ENCODE data around the gene AOPEP. TPM values are rescaled to one million over a fixed set of nuclear protein-coding genes. Genes with fewer than 3 reads are reported as not detected.

AOPEP gene
- total RNA-seq, 1 donor from 2014 or later, result 79.7 TPM

DNA sequence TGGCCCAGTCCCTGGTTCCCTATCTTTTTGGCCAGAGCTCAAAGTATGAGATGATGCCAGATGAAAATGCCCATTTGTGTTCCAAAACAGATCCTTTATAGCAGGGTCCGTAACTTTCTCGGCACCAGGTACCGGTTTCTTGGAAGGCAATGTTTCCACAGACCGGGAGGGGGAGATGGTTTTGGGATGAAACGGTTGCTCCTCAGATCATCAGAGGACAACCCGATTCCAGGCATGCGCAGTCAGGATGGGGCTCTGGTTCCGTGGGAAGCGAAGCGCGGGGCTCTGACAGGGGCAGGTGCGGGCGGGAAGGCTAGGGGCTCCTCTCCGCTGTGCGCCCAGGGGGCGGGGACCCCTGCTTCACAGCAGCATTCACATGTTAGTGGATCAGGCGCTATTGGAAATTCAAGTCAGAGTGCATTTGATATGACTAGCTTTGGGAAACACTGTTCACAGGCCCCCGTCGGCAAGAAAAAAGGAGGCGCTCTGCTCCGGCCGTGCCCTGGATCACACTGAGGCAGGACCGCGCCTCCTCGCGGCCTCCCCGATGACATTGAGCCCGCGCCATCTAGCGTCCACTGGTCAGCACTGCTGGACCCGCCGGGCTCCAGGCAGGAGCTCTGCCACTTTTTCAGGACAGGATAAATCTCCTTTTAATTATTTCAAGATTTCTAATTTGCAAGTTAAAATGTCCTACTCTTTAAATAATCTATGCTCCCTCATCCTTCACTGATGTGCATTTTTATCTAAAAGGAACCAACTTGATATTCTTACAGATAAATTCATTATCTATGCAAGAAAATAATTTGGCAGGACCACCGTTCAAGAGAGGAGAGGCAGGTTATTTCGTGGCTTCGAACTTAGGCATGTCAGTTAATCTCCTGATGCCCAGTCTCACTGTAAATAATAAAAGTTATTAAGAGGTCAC lies 401.0 kb downstream of the AOPEP start:
- H3K27me3 ChIP-seq, result no peaks in the 10 kb centered on the region
- no peak overlapping the region for H3K27ac ChIP-seq
- H3K4me3 ChIP-seq, result peak overlapping the region; percentile 24
- H3K4me1 ChIP-seq, result peaks cover 15% of the 10 kb centered on the region
- H3K9me3 ChIP-seq, result no peaks in the 10 kb centered on the region
- DNase-seq, result peak; percentile 90
- H3K36me3 ChIP-seq, result no peaks in the 10 kb centered on the region
- peak; percentile 94 for ATAC-seq
- intact Hi-C loops (cut with DNase I), result loop anchor here (5.0 to 10.0 kb wide), 2 partner anchors 343 to 445 kb away; no protein-coding TSS in a partner anchor
- TF ChIP-seq, protein P1, sequence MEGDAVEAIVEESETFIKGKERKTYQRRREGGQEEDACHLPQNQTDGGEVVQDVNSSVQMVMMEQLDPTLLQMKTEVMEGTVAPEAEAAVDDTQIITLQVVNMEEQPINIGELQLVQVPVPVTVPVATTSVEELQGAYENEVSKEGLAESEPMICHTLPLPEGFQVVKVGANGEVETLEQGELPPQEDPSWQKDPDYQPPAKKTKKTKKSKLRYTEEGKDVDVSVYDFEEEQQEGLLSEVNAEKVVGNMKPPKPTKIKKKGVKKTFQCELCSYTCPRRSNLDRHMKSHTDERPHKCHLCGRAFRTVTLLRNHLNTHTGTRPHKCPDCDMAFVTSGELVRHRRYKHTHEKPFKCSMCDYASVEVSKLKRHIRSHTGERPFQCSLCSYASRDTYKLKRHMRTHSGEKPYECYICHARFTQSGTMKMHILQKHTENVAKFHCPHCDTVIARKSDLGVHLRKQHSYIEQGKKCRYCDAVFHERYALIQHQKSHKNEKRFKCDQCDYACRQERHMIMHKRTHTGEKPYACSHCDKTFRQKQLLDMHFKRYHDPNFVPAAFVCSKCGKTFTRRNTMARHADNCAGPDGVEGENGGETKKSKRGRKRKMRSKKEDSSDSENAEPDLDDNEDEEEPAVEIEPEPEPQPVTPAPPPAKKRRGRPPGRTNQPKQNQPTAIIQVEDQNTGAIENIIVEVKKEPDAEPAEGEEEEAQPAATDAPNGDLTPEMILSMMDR (IDR thresholded peaks at IDR 0.05), result peak; percentile 98

DNA sequence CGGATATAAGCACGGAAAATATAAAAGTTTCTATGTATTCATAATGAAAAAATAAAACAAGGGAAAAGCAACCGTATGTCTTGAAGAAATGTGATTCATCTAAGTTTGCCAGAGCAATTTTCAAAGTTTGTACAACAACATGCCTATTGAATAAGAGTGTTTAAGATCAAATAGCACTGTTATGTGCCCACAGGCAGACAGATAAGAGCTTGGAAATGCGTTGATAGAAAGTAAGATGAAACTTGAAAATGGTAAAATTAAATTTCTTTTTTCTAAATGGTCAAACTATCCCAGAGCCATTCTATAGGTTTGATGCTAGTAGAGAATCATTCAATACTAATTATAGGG lies 401.7 kb downstream of the AOPEP start:
- Histone ChIP-seq H3K9me3 (no peaks in the 10 kb centered on the region), H3K27ac (no peak overlapping the region), H3K27me3 (no peaks in the 10 kb centered on the region), H3K4me3 (no peak overlapping the region), H3K36me3 (no peaks in the 10 kb centered on the region), H3K4me1 (peaks cover 15% of the 10 kb centered on the region)
- no peak for ATAC-seq
- TF ChIP-seq, protein P1 (IDR thresholded peaks at IDR 0.05), result no peak
- intact Hi-C loops (cut with DNase I), result loop anchor here (5.0 to 10.0 kb wide), 2 partner anchors 343 to 446 kb away; no protein-coding TSS in a partner anchor
- DNase-seq, result no peak

DNA sequence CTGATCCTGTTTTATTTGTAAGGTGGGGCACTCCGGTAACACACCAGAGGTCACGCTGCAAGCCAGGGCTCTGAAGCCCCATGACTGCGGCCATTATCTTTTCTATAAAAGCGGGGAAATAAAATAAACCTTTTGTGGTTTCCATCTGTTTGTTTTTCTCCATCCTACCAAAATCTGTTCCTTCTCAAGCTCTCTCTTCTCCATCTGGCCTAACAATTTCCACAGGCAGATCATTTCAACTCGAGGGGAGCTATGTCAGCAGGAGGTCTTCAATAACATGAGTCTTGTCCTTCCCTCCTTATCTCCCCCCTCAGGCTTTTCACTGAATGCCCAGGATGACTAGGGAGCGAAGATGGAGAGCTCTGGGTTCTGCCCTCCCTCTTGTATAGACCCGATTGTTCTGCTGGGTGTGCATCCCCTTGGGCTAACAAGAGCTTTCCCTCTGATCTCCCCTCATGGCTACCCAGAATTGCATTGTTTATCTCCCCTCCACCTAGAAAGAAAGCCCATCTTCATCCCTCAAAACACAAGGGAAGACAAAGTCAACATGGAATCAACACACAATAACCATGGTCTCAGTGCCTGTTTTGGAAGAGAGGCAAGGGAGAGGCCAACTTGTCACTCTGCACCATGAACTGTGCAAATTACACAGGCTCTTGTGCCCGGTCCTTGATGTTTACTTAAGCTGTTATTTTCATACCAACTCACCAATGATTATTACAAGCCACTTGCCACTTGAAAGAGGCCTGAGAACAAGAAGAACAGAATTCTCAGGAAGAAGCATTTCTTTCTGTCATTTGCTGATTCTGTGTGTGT lies 403.2 kb downstream of the AOPEP start:
- intact Hi-C loops (cut with DNase I), result loop anchor here (5.0 to 10.0 kb wide), 2 partner anchors 345 to 447 kb away; no protein-coding TSS in a partner anchor
- peaks cover 15% of the 10 kb centered on the region for H3K4me1 ChIP-seq
- no peak for DNase-seq
- H3K36me3 ChIP-seq, result no peaks in the 10 kb centered on the region
- H3K9me3 ChIP-seq, result no peaks in the 10 kb centered on the region
- peak; percentile 56 for ATAC-seq
- no peak overlapping the region for H3K27ac ChIP-seq
- TF ChIP-seq, protein P1 (IDR thresholded peaks at IDR 0.05), result no peak
- no peak overlapping the region for H3K4me3 ChIP-seq
- no peaks in the 10 kb centered on the region for H3K27me3 ChIP-seq

DNA sequence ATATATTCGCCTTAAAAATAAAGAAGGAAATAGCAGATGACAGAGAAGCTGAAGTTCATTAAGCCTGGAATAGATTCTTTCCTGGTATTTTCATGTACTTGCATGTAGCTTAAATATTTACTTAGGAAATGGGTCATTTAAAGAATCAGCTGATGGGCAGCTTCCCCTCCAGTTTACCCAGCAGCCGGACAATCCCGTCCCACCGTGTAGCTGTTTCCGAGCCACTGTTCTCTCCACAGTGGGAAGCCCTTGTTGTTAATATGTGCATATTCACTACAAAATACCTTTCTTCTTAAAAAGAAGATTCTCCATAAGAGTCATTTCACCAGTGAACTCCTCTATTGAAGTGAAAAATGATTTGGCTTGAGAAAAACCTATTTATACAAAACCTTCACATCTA lies 404.0 kb downstream of the AOPEP start:
- Histone ChIP-seq H3K36me3 (no peaks in the 10 kb centered on the region), H3K4me3 (no peak overlapping the region), H3K9me3 (no peaks in the 10 kb centered on the region), H3K27ac (no peak overlapping the region), H3K4me1 (peaks cover 15% of the 10 kb centered on the region), H3K27me3 (no peaks in the 10 kb centered on the region)
- ATAC-seq (no peak), DNase-seq (no peak)
- intact Hi-C loops (cut with DNase I), result no loop called here
- TF ChIP-seq, protein P1 (IDR thresholded peaks at IDR 0.05), result no peak

GRCh38 chr9:95131023-95131943 lies 404.8 kb downstream of the AOPEP start:
- Histone ChIP-seq H3K4me1 (peaks cover 15% of the 10 kb centered on the region), H3K4me3 (no peak overlapping the region), H3K36me3 (no peaks in the 10 kb centered on the region), H3K27ac (no peak overlapping the region), H3K9me3 (no peaks in the 10 kb centered on the region), H3K27me3 (no peaks in the 10 kb centered on the region)
- DNase-seq, result no peak
- intact Hi-C loops (cut with DNase I), result no loop called here
- TF ChIP-seq, protein P1 (IDR thresholded peaks at IDR 0.05), result peak; percentile 87
- peak; percentile 83 for ATAC-seq

Data from upper lobe of right lung (tissue), 1 donor.